ENCODE results near the gene PLEKHG1.

GRCh38 chr6:150601439-150601838 lies 1.8 kb downstream of the PLEKHG1 start:
- no peak for TF ChIP-seq ZNF331 (CRISPR knock-in tag; IDR thresholded peaks at IDR 0.05; ENCODE audit: low read depth)
- TF ChIP-seq EZH2phosphoT487 (IDR thresholded peaks at IDR 0.05; ENCODE audit: unreplicated experiment), result no peak
- TF ChIP-seq CTCF (conservative IDR thresholded peaks at IDR 0.05; ENCODE audit: low read depth in 2 of 2), result no peak
- no peak for TF ChIP-seq ETS1 (IDR thresholded peaks at IDR 0.05)
- no peak for TF ChIP-seq EZH2 (IDR thresholded peaks at IDR 0.05; ENCODE audit: low read depth, unreplicated experiment)
- no peak for TF ChIP-seq CREB1 (CRISPR knock-in tag; IDR thresholded peaks at IDR 0.05; ENCODE audit: low read depth)
- TF ChIP-seq ZNF114 (CRISPR knock-in tag; IDR thresholded peaks at IDR 0.05), result no peak
